Activated T-helper 1 cell treated with anti-CD3 and anti-CD28 coated beads, Interleukin-2, amount 50 U/mL, for 16 hours (primary cell): ENCODE results near the gene SPATA2L.
A peak's percentile ranks its signal among the peaks of the same experiment; 100 is the strongest.
"Not testable (repeated sequence)": the region's sequence is repeated elsewhere in the genome, so short reads cannot be mapped to it uniquely, and the experiment has no call there.

Experiments used
- DNase-seq, 2 donors: peaks; one replicate each; pipeline ENCODE4 v3.0.0-alpha.2; 2020; ENCODE audit warnings: low read depth in 1 of 2, low spot score in 1 of 2

SPATA2L gene

GRCh38 chr16:89690392-89690901 is 11.1 kb downstream of the SPATA2L start:
- DNase-seq: no peak

- not testable (repeated sequence) for DNase-seq
These were observed 11.9 kb downstream of the SPATA2L start for GRCh38 chr16:89689621-89690020.

- no peak for DNase-seq
These were observed 12.4 kb downstream of the SPATA2L start for GRCh38 chr16:89689142-89689541.

- DNase-seq: no peak
These were observed 13.1 kb downstream of the SPATA2L start for GRCh38 chr16:89688395-89688794.

GRCh38 chr16:89687092-89687940 is 14.2 kb downstream of the SPATA2L start:
- DNase-seq: no peak

- peak; percentile 72 to 89 for DNase-seq
These were observed 14.9 kb downstream of the SPATA2L start, which contains the start of gene CDK10 for GRCh38 chr16:89686520-89687091. Gene CDK10, plus strand, starts transcription at chr16:89686689. Its CDS starts 22 bp downstream, at chr16:89686711.

- no peak for DNase-seq
These were observed 15.6 kb downstream of the SPATA2L start for GRCh38 chr16:89685916-89686315.

- DNase-seq: no peak
These were observed 23.2 kb downstream of the SPATA2L start for GRCh38 chr16:89678258-89678657.

GRCh38 chr16:89672177-89672941 is 29.1 kb downstream of the SPATA2L start:
- DNase-seq: no peak

- DNase-seq: not testable (repeated sequence)
These were observed 29.9 kb downstream of the SPATA2L start for GRCh38 chr16:89671565-89671964.

GRCh38 chr16:89670496-89671431 is 30.7 kb downstream of the SPATA2L start:
- no peak for DNase-seq

- DNase-seq: no peak
These were observed 31.8 kb downstream of the SPATA2L start for GRCh38 chr16:89669755-89670154.

GRCh38 chr16:89668790-89669158 is 32.7 kb downstream of the SPATA2L start:
- DNase-seq: no peak

GRCh38 chr16:89667633-89668032 is 33.9 kb downstream of the SPATA2L start:
- no peak for DNase-seq

GRCh38 chr16:89667000-89667399 is 34.5 kb downstream of the SPATA2L start:
- not testable (repeated sequence) for DNase-seq

- not testable (repeated sequence) for DNase-seq
These were observed 37.3 kb downstream of the SPATA2L start for GRCh38 chr16:89664238-89664637.

GRCh38 chr16:89661215-89661614 is 40.3 kb downstream of the SPATA2L start:
- DNase-seq: no peak

GRCh38 chr16:89660146-89660545 is 41.4 kb downstream of the SPATA2L start:
- DNase-seq: no peak

- no peak for DNase-seq
These were observed 43.2 kb downstream of the SPATA2L start for GRCh38 chr16:89658221-89658879.
